NCI-H187 treated with DMSO at 0.1 percent for 48 hours (cell line): ENCODE measurements around the gene NFIB.

Experiments used
- DNase-seq: peaks from one replicate; lab custom pipeline; 2025; lab: John Stamatoyannopoulos, UW

The NFIB gene

GRCh38 chr9:14304259-14304658 is 9.7 kb downstream of the NFIB start:
- no peak for DNase-seq

- no peak for DNase-seq
Measured at GRCh38 chr9:14303521-14303920, 10.4 kb downstream of the NFIB start.

- DNase-seq = no peak
Measured at GRCh38 chr9:14303100-14303499, 10.8 kb downstream of the NFIB start.

GRCh38 chr9:14302405-14302804 is 11.5 kb downstream of the NFIB start:
- DNase-seq = no peak

- DNase-seq = no peak
Measured at GRCh38 chr9:14301583-14302021, 12.3 kb downstream of the NFIB start.

GRCh38 chr9:14301006-14301405 is 12.9 kb downstream of the NFIB start:
- DNase-seq = no peak

- no peak for DNase-seq
Measured at GRCh38 chr9:14300588-14300987, 13.4 kb downstream of the NFIB start.

- DNase-seq = no peak
Measured at GRCh38 chr9:14300040-14300439, 13.9 kb downstream of the NFIB start.

GRCh38 chr9:14298601-14299022 is 15.3 kb downstream of the NFIB start:
- no peak for DNase-seq

GRCh38 chr9:14296495-14297113 is 17.3 kb downstream of the NFIB start:
- no peak for DNase-seq

GRCh38 chr9:14294659-14295058 is 19.3 kb downstream of the NFIB start:
- no peak for DNase-seq

- no peak for DNase-seq
Measured at GRCh38 chr9:14293801-14294200, 20.1 kb downstream of the NFIB start.

GRCh38 chr9:14292181-14292739 is 21.7 kb downstream of the NFIB start:
- no peak for DNase-seq

GRCh38 chr9:14289916-14290315 is 24.0 kb downstream of the NFIB start:
- DNase-seq = no peak

- no peak for DNase-seq
Measured at GRCh38 chr9:14288433-14288832, 25.5 kb downstream of the NFIB start.

GRCh38 chr9:14286121-14286520 is 27.8 kb downstream of the NFIB start:
- no peak for DNase-seq

- no peak for DNase-seq
Measured at GRCh38 chr9:14283276-14283675, 30.7 kb downstream of the NFIB start.

- DNase-seq = no peak
Measured at GRCh38 chr9:14281876-14282275, 32.1 kb downstream of the NFIB start.

GRCh38 chr9:14281136-14281795 is 32.7 kb downstream of the NFIB start:
- DNase-seq = no peak

- no peak for DNase-seq
Measured at GRCh38 chr9:14279671-14280070, 34.3 kb downstream of the NFIB start.

- no peak for DNase-seq
Measured at GRCh38 chr9:14278291-14278721, 35.6 kb downstream of the NFIB start.

- no peak for DNase-seq
Measured at GRCh38 chr9:14277761-14278160, 36.2 kb downstream of the NFIB start.

- no peak for DNase-seq
Measured at GRCh38 chr9:14277244-14277643, 36.7 kb downstream of the NFIB start.

- no peak for DNase-seq
Measured at GRCh38 chr9:14275331-14275730, 38.6 kb downstream of the NFIB start.
